Trophoblast cell (in vitro differentiated cells and primary cell): ENCODE measurements around the gene UGT1A10.

Experiments used
- DNase-seq, 2 donors: peaks; one replicate each; pipeline ENCODE4 v3.0.0-alpha.2; 2016
- H2AFZ ChIP-seq: 2 replicates; pipeline ENCODE4 v1.6.1; 2013; ENCODE audit warnings: low read length, moderate library complexity, mild to moderate bottlenecking; ENCODE audit not compliant: insufficient read depth, poor library complexity
- H2AK5ac ChIP-seq: 2 replicates; pipeline ENCODE4 v1.6.1; 2013; ENCODE audit warnings: mild to moderate bottlenecking, low read length
- H2BK120ac ChIP-seq: 2 replicates; pipeline ENCODE4 v1.6.1; 2013; ENCODE audit warnings: low read length, mild to moderate bottlenecking, moderate library complexity; ENCODE audit not compliant: insufficient read depth, poor library complexity
- H2BK12ac ChIP-seq: 2 replicates; pipeline ENCODE4 v1.6.1; 2013; ENCODE audit warnings: mild to moderate bottlenecking, low read length, moderate library complexity
- H2BK5ac ChIP-seq: 2 replicates; pipeline ENCODE4 v1.6.1; 2013; ENCODE audit warnings: low read length, low read depth, moderate library complexity, mild to moderate bottlenecking; ENCODE audit not compliant: poor library complexity
- H3K14ac ChIP-seq: 2 replicates; pipeline ENCODE4 v1.6.1; 2013; ENCODE audit warnings: mild to moderate bottlenecking, low read length
- H3K18ac ChIP-seq: 2 replicates; pipeline ENCODE4 v1.6.1; 2013; ENCODE audit warnings: mild to moderate bottlenecking, low read length
- H3K23ac ChIP-seq: 2 replicates; pipeline ENCODE4 v1.6.1; 2013; ENCODE audit warnings: low read length
- H3K27ac ChIP-seq: 2 replicates; pipeline ENCODE4 v1.5.1; 2013; ENCODE audit warnings: low read depth, mild to moderate bottlenecking, inconsistent platforms, low read length, moderate library complexity
- H3K27me3 ChIP-seq: 2 replicates; pipeline ENCODE4 v1.6.1; 2013; ENCODE audit warnings: inconsistent platforms, mild to moderate bottlenecking, low read length, moderate library complexity; ENCODE audit not compliant: insufficient read depth
- H3K36me3 ChIP-seq, 2 experiments: 1 replicate in 1 of 2; 2 replicates in 1 of 2; pipeline ENCODE4 v1.6.1; 2013; ENCODE audit warnings: low read length in 2 of 2, mild to moderate bottlenecking in 2 of 2, moderate library complexity in 1 of 2; ENCODE audit not compliant: insufficient read depth in 2 of 2, control insufficient read depth in 1 of 2
- H3K4ac ChIP-seq: 2 replicates; pipeline ENCODE4 v1.6.1; 2013; ENCODE audit warnings: low read depth, mild to moderate bottlenecking, low read length, moderate library complexity
- H3K4me1 ChIP-seq, 2 experiments: 1 replicate in 1 of 2; 2 replicates in 1 of 2; pipeline ENCODE4 v1.6.1; 2013; ENCODE audit warnings: low read length in 2 of 2, mild to moderate bottlenecking in 2 of 2, moderate library complexity in 1 of 2; ENCODE audit not compliant: insufficient read depth in 2 of 2, control insufficient read depth in 1 of 2
- H3K4me2 ChIP-seq: 2 replicates; pipeline ENCODE4 v1.6.1; 2013; ENCODE audit warnings: inconsistent platforms, mild to moderate bottlenecking, low read length, moderate library complexity
- H3K4me3 ChIP-seq: 2 replicates; pipeline ENCODE4 v1.5.1; 2013; ENCODE audit warnings: mild to moderate bottlenecking, low read depth, low read length, inconsistent platforms
- H3K79me1 ChIP-seq: one replicate; pipeline ENCODE4 v1.6.1; 2013; ENCODE audit warnings: low read length
- H3K79me2 ChIP-seq: 2 replicates; pipeline ENCODE4 v1.6.1; 2013; ENCODE audit warnings: low read length, mild to moderate bottlenecking; ENCODE audit not compliant: control insufficient read depth, insufficient read depth, poor library complexity
- H3K9ac ChIP-seq: 2 replicates; pipeline ENCODE4 v1.6.1; 2013; ENCODE audit warnings: mild to moderate bottlenecking, low read length
- H3K9me3 ChIP-seq: 2 replicates; pipeline ENCODE4 v1.6.1; 2013; ENCODE audit warnings: low read depth, mild to moderate bottlenecking, control low read depth, inconsistent platforms, low read length; ENCODE audit not compliant: insufficient read depth
- H4K12ac ChIP-seq: 2 replicates; pipeline ENCODE4 v1.6.1; 2013; ENCODE audit warnings: low read depth, mild to moderate bottlenecking, low read length, moderate library complexity
- H4K8ac ChIP-seq: 2 replicates; pipeline ENCODE4 v1.6.1; 2013; ENCODE audit warnings: low read depth, mild to moderate bottlenecking, low read length, moderate library complexity
- H4K91ac ChIP-seq: one replicate; pipeline ENCODE4 v1.6.1; 2013; ENCODE audit warnings: low read depth, mild to moderate bottlenecking, low read length, moderate library complexity
- WGBS: extraction: QIAGEN DNeasy Blood & Tissue Kit; methylation state at CpG from one replicate; pipeline ENCODE4 v1.1.7; 2013; ENCODE audit warnings: missing lambda C conversion rate; ENCODE audit not compliant: insufficient read length, insufficient coverage; ENCODE audit errors: extremely low coverage; 5-methylcytosine and 5-hydroxymethylcytosine counted together

UGT1A10 gene

DNA sequence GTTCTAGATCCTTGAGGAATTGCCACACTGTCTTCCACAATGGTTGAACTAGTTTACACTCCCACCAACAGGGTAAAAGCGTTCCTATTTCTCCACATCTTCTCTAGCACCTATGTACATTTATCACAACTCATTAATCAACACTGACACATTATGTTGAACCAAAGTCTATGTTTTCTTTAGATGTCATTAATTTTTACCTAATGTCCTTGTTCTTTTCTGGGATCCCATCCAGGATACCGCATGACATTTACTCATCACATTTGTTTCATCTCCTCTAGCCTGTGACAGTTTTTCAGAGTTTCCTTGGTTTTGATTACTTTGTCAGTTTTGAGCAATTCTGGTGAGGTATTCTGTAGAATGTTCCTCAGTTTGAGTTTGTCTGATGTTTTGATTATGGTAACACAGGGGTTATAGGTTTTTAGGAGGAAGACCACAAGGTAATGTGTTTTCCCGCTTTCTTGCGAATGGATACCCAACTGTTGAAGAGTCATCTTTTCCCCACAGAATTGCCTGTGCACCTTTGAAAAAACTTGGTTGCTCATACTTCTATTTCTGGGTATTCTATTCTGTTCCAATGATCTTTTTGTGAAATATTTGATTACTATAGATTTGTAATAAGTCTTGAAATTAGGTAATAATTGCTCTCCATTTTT, 32.5 kb downstream of the UGT1A10 start:
- Histone ChIP-seq H3K14ac (no peak overlapping the region), H2BK120ac (no peak overlapping the region), H3K4me1 (no peaks in the 10 kb centered on the region), H4K8ac (no peak overlapping the region), H3K27me3 (no peaks in the 10 kb centered on the region), H3K18ac (no peak overlapping the region), H3K9ac (no peak overlapping the region), H2AK5ac (no peak overlapping the region), H3K4me2 (no peak overlapping the region), H3K9me3 (no peaks in the 10 kb centered on the region), H3K23ac (no peak overlapping the region), H3K36me3 (no peaks in the 10 kb centered on the region), H3K79me2 (no peaks in the 10 kb centered on the region), H3K27ac (no peak overlapping the region), H4K12ac (no peak overlapping the region), H2BK12ac (no peak overlapping the region), H2BK5ac (no peak overlapping the region), H4K91ac (no peak overlapping the region), H3K4ac (no peak overlapping the region), H2AFZ (no peak overlapping the region), H3K4me3 (no peak overlapping the region), H3K79me1 (no peaks in the 10 kb centered on the region)
- DNase-seq: no peak
- no CpG with 5 or more reads among the region's 4 CpGs for WGBS

GRCh38 chr2:233671290-233672161, 35.3 kb downstream of the UGT1A10 start, which contains the start of gene UGT1A9:
Gene UGT1A9 (plus strand): TSS chr2:233671898. CDS start chr2:233671935, 37 bp downstream.
- Histone ChIP-seq H4K12ac (no peak within 1 kb of the TSS), H2BK5ac (no peak within 1 kb of the TSS), H3K27ac (no peak within 1 kb of the TSS), H3K36me3 (no peaks in the 10 kb centered on the region), H3K4me1 (no peaks in the 10 kb centered on the region), H2BK12ac (no peak within 1 kb of the TSS), H4K8ac (no peak within 1 kb of the TSS), H3K9ac (no peak within 1 kb of the TSS), H3K27me3 (no peaks in the 10 kb centered on the region), H3K4me2 (no peak within 1 kb of the TSS), H3K79me1 (no peaks in the 10 kb centered on the region), H3K4ac (no peak within 1 kb of the TSS), H3K23ac (no peak within 1 kb of the TSS), H4K91ac (no peak within 1 kb of the TSS), H3K18ac (no peak within 1 kb of the TSS), H3K14ac (no peak within 1 kb of the TSS), H3K4me3 (no peak within 1 kb of the TSS), H2BK120ac (no peak within 1 kb of the TSS), H3K9me3 (no peaks in the 10 kb centered on the region), H2AFZ (no peak within 1 kb of the TSS), H3K79me2 (no peaks in the 10 kb centered on the region), H2AK5ac (no peak within 1 kb of the TSS)
- WGBS: no CpG with 5 or more reads among the region's 5 CpGs
- no peak for DNase-seq

- no peak overlapping the region for H3K14ac ChIP-seq
- H3K79me1 ChIP-seq: no peaks in the 10 kb centered on the region
- no peak overlapping the region for H3K18ac ChIP-seq
- no peak overlapping the region for H2BK120ac ChIP-seq
- H3K4me1 ChIP-seq: no peaks in the 10 kb centered on the region
- H3K36me3 ChIP-seq: no peaks in the 10 kb centered on the region
- H3K4me3 ChIP-seq: no peak overlapping the region
- H3K27ac ChIP-seq: no peak overlapping the region
- H2BK5ac ChIP-seq: no peak overlapping the region
- no peak overlapping the region for H2AFZ ChIP-seq
- H3K9me3 ChIP-seq: no peaks in the 10 kb centered on the region
- no peak overlapping the region for H3K9ac ChIP-seq
- no peak overlapping the region for H4K91ac ChIP-seq
- no peak overlapping the region for H3K23ac ChIP-seq
- DNase-seq: no peak
- H4K8ac ChIP-seq: no peak overlapping the region
- H2BK12ac ChIP-seq: no peak overlapping the region
- H3K27me3 ChIP-seq: no peaks in the 10 kb centered on the region
- no CpG with 5 or more reads among the region's 3 CpGs for WGBS
- H2AK5ac ChIP-seq: no peak overlapping the region
- no peak overlapping the region for H3K4ac ChIP-seq
- H3K79me2 ChIP-seq: no peaks in the 10 kb centered on the region
- no peak overlapping the region for H4K12ac ChIP-seq
- H3K4me2 ChIP-seq: no peak overlapping the region
Observed at GRCh38 chr2:233672886-233673285, 36.6 kb downstream of the UGT1A10 start.

DNA sequence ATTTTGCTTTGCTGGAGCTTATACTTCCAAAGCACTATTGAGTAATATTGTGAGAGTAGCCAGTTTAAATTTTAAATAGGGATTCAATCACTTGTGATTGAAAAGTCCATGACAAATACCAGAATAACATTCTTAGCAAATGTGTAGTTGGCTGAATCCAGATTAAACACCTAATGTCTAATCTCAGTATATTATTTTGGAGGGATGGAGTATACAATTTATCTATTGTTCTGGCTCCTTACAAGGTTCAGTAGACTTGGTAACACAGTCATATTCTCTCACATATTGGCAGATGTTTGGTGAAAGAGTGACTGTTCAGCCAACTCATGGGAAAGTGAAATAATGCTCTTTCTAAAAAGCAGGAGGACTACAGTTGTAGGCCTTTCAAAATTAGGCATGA, 37.6 kb downstream of the UGT1A10 start:
- Histone ChIP-seq H3K4me3 (no peak overlapping the region), H3K9ac (no peak overlapping the region), H2AK5ac (no peak overlapping the region), H4K91ac (no peak overlapping the region), H2BK120ac (no peak overlapping the region), H3K4me2 (no peak overlapping the region), H3K79me1 (no peaks in the 10 kb centered on the region), H3K14ac (no peak overlapping the region), H3K79me2 (no peaks in the 10 kb centered on the region), H4K8ac (no peak overlapping the region), H3K9me3 (no peaks in the 10 kb centered on the region), H3K27me3 (no peaks in the 10 kb centered on the region), H4K12ac (no peak overlapping the region), H3K23ac (no peak overlapping the region), H3K4me1 (no peaks in the 10 kb centered on the region), H3K36me3 (no peaks in the 10 kb centered on the region), H3K27ac (no peak overlapping the region), H2BK5ac (no peak overlapping the region), H2BK12ac (no peak overlapping the region), H3K4ac (no peak overlapping the region), H3K18ac (no peak overlapping the region), H2AFZ (no peak overlapping the region)
- DNase-seq: no peak
